ENCODE data around the gene PTGER4. TPM values are rescaled to one million over a fixed set of nuclear protein-coding genes. Genes with fewer than 3 reads are reported as not detected.

Gene PTGER4
- total RNA-seq, 1 experiment from 2014 or later = 0.92 TPM

GRCh38 chr5:40687321-40687720, 7.6 kb downstream of the PTGER4 start:
- Mint-ChIP-seq H3K4me3 (no peak overlapping the region), H3K27me3 (ENCODE audit: low read depth) (peaks cover 27% of the 10 kb centered on the region), H3K27ac (no peak overlapping the region), H3K4me1 (peaks cover under 1% of the 10 kb centered on the region), H3K9me3 (no peaks in the 10 kb centered on the region), H3K36me3 (no peaks in the 10 kb centered on the region)
- POLR2A ChIA-PET = no interaction called here
- CTCF ChIA-PET = no interaction called here
- ATAC-seq (no peak), DNase-seq (ENCODE audit: low spot score) (no peak)
- TF ChIP-seq ZNF281 (CRISPR knock-in tag; IDR thresholded peaks at IDR 0.05) (no peak), E2F1 (CRISPR knock-in tag; IDR thresholded peaks at IDR 0.05) (no peak)

GRCh38 chr5:40688127-40688761, 8.5 kb downstream of the PTGER4 start:
- peaks cover 18% of the 10 kb centered on the region for H3K27me3 Mint-ChIP-seq (ENCODE audit: low read depth)
- peak; percentile 84 for DNase-seq (ENCODE audit: low spot score)
- no peak overlapping the region for H3K27ac Mint-ChIP-seq
- no peaks in the 10 kb centered on the region for H3K9me3 Mint-ChIP-seq
- ChIA-PET CTCF (no interaction called here), POLR2A (no interaction called here)
- peak; percentile 98 for ATAC-seq
- H3K4me1 Mint-ChIP-seq = no peaks in the 10 kb centered on the region
- H3K4me3 Mint-ChIP-seq = no peak overlapping the region
- TF ChIP-seq ZSCAN18 (CRISPR knock-in tag; IDR thresholded peaks at IDR 0.05) (no peak), TCF7 (CRISPR knock-in tag; IDR thresholded peaks at IDR 0.05; ENCODE audit: low read depth) (no peak), ETV6 (CRISPR knock-in tag; IDR thresholded peaks at IDR 0.05) (no peak), ELF4 (CRISPR knock-in tag; IDR thresholded peaks at IDR 0.05; ENCODE audit: low read depth) (no peak), ARID4B (CRISPR knock-in tag; IDR thresholded peaks at IDR 0.05; ENCODE audit: borderline replicate concordance) (no peak), CTCF (IDR thresholded peaks at IDR 0.05) (peak; percentile 72), E2F1 (CRISPR knock-in tag; IDR thresholded peaks at IDR 0.05) (no peak)
- no peaks in the 10 kb centered on the region for H3K36me3 Mint-ChIP-seq
